OCI-LY1 (cell line): ENCODE results near the gene FBLN7.

Experiments
- H2AFZ ChIP-seq: fragments of 200-600 bp; sonication (generic), shearing (Covaris generic); 2 replicates; pipeline ENCODE4 v1.6.0; 2014; ENCODE audit warnings: antibody characterized with exemption, mild to moderate bottlenecking, low read length
- H3F3A ChIP-seq: fragments of 200-600 bp; sonication (generic), shearing (Covaris generic); 2 replicates; pipeline ENCODE4 v1.6.0; 2014; ENCODE audit warnings: mild to moderate bottlenecking, antibody characterized with exemption, low read length, moderate library complexity; ENCODE audit not compliant: insufficient read depth
- H3K27ac ChIP-seq: fragments of 200-600 bp; sonication (generic); 2 replicates; pipeline ENCODE4 v1.5.1; 2014; ENCODE audit warnings: low read length, mixed run types, mild to moderate bottlenecking, low read depth; ENCODE audit not compliant: poor library complexity, severe bottlenecking
- H3K27me3 ChIP-seq: fragments of 200-600 bp; sonication (generic); 2 replicates; pipeline ENCODE4 v1.6.0; 2014; ENCODE audit warnings: antibody characterized with exemption, mild to moderate bottlenecking, low read length, moderate library complexity; ENCODE audit not compliant: insufficient read depth
- H3K36me3 ChIP-seq: fragments of 200-600 bp; sonication (generic); 2 replicates; pipeline ENCODE4 v1.6.1; 2014; ENCODE audit warnings: mild to moderate bottlenecking, antibody characterized with exemption, low read length, moderate library complexity, mixed read lengths; ENCODE audit not compliant: insufficient read depth
- H3K4me1 ChIP-seq: fragments of 200-600 bp; sonication (generic); 2 replicates; pipeline ENCODE4 v1.5.1; 2014; ENCODE audit warnings: mild to moderate bottlenecking, low read length, moderate library complexity; ENCODE audit not compliant: insufficient read depth, severe bottlenecking
- H3K4me2 ChIP-seq: fragments of 200-600 bp; sonication (generic), shearing (Covaris generic); 2 replicates; pipeline ENCODE4 v1.6.1; 2014; ENCODE audit warnings: low read length
- H3K4me3 ChIP-seq: fragments of 200-600 bp; sonication (generic); 2 replicates; pipeline ENCODE4 v1.5.1; 2014; ENCODE audit warnings: low read length, low read depth, mild to moderate bottlenecking, mixed read lengths; ENCODE audit not compliant: poor library complexity, severe bottlenecking
- H3K79me2 ChIP-seq: fragments of 200-600 bp; shearing (Covaris generic); 2 replicates; pipeline ENCODE4 v1.6.1; 2016; ENCODE audit warnings: mixed run types, low read length, mixed read lengths; ENCODE audit not compliant: insufficient read depth
- H3K9ac ChIP-seq: fragments of 200-600 bp; sonication (generic), shearing (Covaris generic); 2 replicates; pipeline ENCODE4 v1.6.1; 2014; ENCODE audit warnings: mild to moderate bottlenecking, low read length, mixed read lengths
- H3K9me2 ChIP-seq: fragments of 200-600 bp; sonication (generic), shearing (Covaris generic); 2 replicates; pipeline ENCODE4 v1.6.1; 2014; ENCODE audit warnings: low read depth, mild to moderate bottlenecking, low read length, mixed read lengths
- H3K9me3 ChIP-seq: fragments of 200-600 bp; shearing (Covaris generic); 2 replicates; pipeline ENCODE4 v1.6.1; 2014; ENCODE audit warnings: low read length, mixed read lengths
- H4K20me1 ChIP-seq: fragments of 200-600 bp; sonication (generic), shearing (Covaris generic); 2 replicates; pipeline ENCODE4 v1.6.0; 2016; ENCODE audit warnings: mild to moderate bottlenecking, low read length; ENCODE audit not compliant: insufficient read depth
- EZH2 ChIP-seq: fragments of 200-600 bp; sonication (generic), shearing (Covaris generic); IDR thresholded peaks from 2 replicates; pipeline ENCODE4 v1.8.0; 2017; ENCODE audit warnings: borderline replicate concordance, mixed run types, mild to moderate bottlenecking, antibody characterized with exemption, low read length, moderate library complexity, mixed read lengths
- TF ChIP-seq, protein P1 (sequence below): fragments of 200-600 bp; sonication (generic), shearing (Covaris generic); IDR thresholded peaks from 2 replicates; pipeline ENCODE4 v1.5.1; 2017; ENCODE audit warnings: mild to moderate bottlenecking, antibody characterized with exemption, low read length, moderate library complexity, mixed read lengths

Gene FBLN7

DNA sequence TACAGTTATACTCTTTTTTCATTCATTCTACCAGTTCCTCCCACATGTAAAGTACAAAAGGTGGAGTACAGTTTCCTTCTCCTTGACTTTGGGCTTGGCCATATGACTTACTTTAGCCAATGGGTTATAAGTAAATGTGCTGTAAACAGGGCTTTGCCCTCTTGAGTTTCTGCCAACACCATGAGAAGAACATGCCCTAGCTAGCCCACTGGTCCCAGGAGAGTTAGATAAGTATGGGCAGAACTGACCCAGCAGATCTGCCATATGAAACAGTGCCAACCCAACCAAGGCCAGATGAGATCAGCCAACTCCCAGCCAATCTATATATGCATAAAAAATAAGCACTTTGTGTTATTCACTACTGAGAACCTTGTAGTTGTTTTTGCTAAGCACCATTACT is 91.2 kb downstream of the FBLN7 start:
- H4K20me1 ChIP-seq: no peaks in the 10 kb centered on the region
- no peak overlapping the region for H3K9ac ChIP-seq
- H3K27me3 ChIP-seq: no peaks in the 10 kb centered on the region
- no peaks in the 10 kb centered on the region for H3K9me2 ChIP-seq
- no peak overlapping the region for H3K4me2 ChIP-seq
- no peak overlapping the region for H2AFZ ChIP-seq
- TF ChIP-seq, protein P1, sequence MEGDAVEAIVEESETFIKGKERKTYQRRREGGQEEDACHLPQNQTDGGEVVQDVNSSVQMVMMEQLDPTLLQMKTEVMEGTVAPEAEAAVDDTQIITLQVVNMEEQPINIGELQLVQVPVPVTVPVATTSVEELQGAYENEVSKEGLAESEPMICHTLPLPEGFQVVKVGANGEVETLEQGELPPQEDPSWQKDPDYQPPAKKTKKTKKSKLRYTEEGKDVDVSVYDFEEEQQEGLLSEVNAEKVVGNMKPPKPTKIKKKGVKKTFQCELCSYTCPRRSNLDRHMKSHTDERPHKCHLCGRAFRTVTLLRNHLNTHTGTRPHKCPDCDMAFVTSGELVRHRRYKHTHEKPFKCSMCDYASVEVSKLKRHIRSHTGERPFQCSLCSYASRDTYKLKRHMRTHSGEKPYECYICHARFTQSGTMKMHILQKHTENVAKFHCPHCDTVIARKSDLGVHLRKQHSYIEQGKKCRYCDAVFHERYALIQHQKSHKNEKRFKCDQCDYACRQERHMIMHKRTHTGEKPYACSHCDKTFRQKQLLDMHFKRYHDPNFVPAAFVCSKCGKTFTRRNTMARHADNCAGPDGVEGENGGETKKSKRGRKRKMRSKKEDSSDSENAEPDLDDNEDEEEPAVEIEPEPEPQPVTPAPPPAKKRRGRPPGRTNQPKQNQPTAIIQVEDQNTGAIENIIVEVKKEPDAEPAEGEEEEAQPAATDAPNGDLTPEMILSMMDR: no peak
- TF ChIP-seq EZH2: no peak
- H3K27ac ChIP-seq: no peak overlapping the region
- H3K4me3 ChIP-seq: no peak overlapping the region
- peaks cover 4% of the 10 kb centered on the region; the same call in 1 of the 2 replicates for H3K79me2 ChIP-seq
- no peaks in the 10 kb centered on the region; the same call in 1 of the 2 replicates for H3K9me3 ChIP-seq
- H3K4me1 ChIP-seq: no peaks in the 10 kb centered on the region
- H3F3A ChIP-seq: no peaks in the 10 kb centered on the region
- peaks cover 95% of the 10 kb centered on the region for H3K36me3 ChIP-seq

GRCh38 chr2:112230371-112230770 is 92.2 kb downstream of the FBLN7 start:
- Histone ChIP-seq H3K4me2 (no peak overlapping the region), H3K4me3 (no peak overlapping the region), H2AFZ (no peak overlapping the region), H3K27me3 (no peaks in the 10 kb centered on the region), H3F3A (no peaks in the 10 kb centered on the region), H3K36me3 (peaks cover 95% of the 10 kb centered on the region), H3K9me2 (no peaks in the 10 kb centered on the region), H3K9ac (no peak overlapping the region), H4K20me1 (no peaks in the 10 kb centered on the region), H3K79me2 (peaks cover 4% of the 10 kb centered on the region; the same call in 1 of the 2 replicates), H3K4me1 (no peaks in the 10 kb centered on the region), H3K9me3 (no peaks in the 10 kb centered on the region; the same call in 1 of the 2 replicates), H3K27ac (no peak overlapping the region)
- TF ChIP-seq, protein P1: no peak
- TF ChIP-seq EZH2: no peak
